Parathyroid adenoma (tissue), 2 donors: ENCODE data around the gene EIF2S2.

ENCODE experiments used
- H2AFZ ChIP-seq: fragments of 300-600 bp; sonication (generic); one replicate; pipeline ENCODE4 v1.7.0; 2017; ENCODE audit warnings: antibody characterized with exemption, mild to moderate bottlenecking
- H3K27ac ChIP-seq: fragments of 300-600 bp; sonication (generic); one replicate; pipeline ENCODE4 v1.7.0; 2017
- H3K27me3 ChIP-seq: fragments of 300-600 bp; sonication (generic); one replicate; pipeline ENCODE4 v1.7.0; 2017; ENCODE audit warnings: low read length; ENCODE audit not compliant: control insufficient read depth, insufficient read depth
- H3K36me3 ChIP-seq: fragments of 300-600 bp; sonication (generic); one replicate; pipeline ENCODE4 v1.7.0; 2017; ENCODE audit warnings: low read length; ENCODE audit not compliant: control insufficient read depth, insufficient read depth
- H3K4me1 ChIP-seq: fragments of 300-600 bp; sonication (generic); one replicate; pipeline ENCODE4 v1.7.0; 2017; ENCODE audit warnings: control low read depth
- H3K4me2 ChIP-seq: fragments of 300-600 bp; sonication (generic); one replicate; pipeline ENCODE4 v1.7.0; 2017; ENCODE audit warnings: low read length
- H3K4me3 ChIP-seq: fragments of 300-600 bp; sonication (generic); one replicate; pipeline ENCODE4 v1.7.0; 2017; ENCODE audit warnings: low read depth, low read length
- H3K79me2 ChIP-seq: fragments of 300-600 bp; sonication (generic); one replicate; pipeline ENCODE4 v1.7.0; 2017; ENCODE audit warnings: control low read depth
- H3K9ac ChIP-seq: fragments of 300-600 bp; sonication (generic); one replicate; pipeline ENCODE4 v1.7.0; 2017; ENCODE audit warnings: mild to moderate bottlenecking
- H3K9me3 ChIP-seq: fragments of 300-600 bp; sonication (generic); one replicate; pipeline ENCODE4 v1.7.0; 2017; ENCODE audit warnings: low read length; ENCODE audit not compliant: control insufficient read depth
- CTCF ChIP-seq: fragments of 300-600 bp; sonication (generic); IDR thresholded peaks from one replicate; pipeline ENCODE4 v1.7.0; 2017; ENCODE audit warnings: antibody characterized with exemption, mild to moderate bottlenecking
- donor health status: primary hyperparathyroidism.

The EIF2S2 gene

GRCh38 chr20:34112600-34113101 lies 608 bp upstream of the EIF2S2 start:
- Histone ChIP-seq H3K4me2 (peak overlapping the region; percentile 76), H3K4me1 (peaks cover 12% of the 10 kb centered on the region), H3K9me3 (no peaks in the 10 kb centered on the region), H3K36me3 (no peaks in the 10 kb centered on the region), H3K9ac (peak overlapping the region; percentile 39), H3K27ac (peak overlapping the region; percentile 94), H3K4me3 (peak overlapping the region; percentile 92), H3K79me2 (peaks cover 29% of the 10 kb centered on the region), H2AFZ (peak overlapping the region; percentile 99), H3K27me3 (no peaks in the 10 kb centered on the region)
- TF ChIP-seq CTCF = no peak

- TF ChIP-seq CTCF = no peak
- peak overlapping the region; percentile 65 for H3K4me2 ChIP-seq
- H3K4me1 ChIP-seq = peaks cover 12% of the 10 kb centered on the region
- peak overlapping the region; percentile 92 for H3K4me3 ChIP-seq
- no peaks in the 10 kb centered on the region for H3K36me3 ChIP-seq
- peak overlapping the region; percentile 99 for H2AFZ ChIP-seq
- H3K79me2 ChIP-seq = peaks cover 41% of the 10 kb centered on the region
- no peaks in the 10 kb centered on the region for H3K27me3 ChIP-seq
- peak overlapping the region; percentile 94 for H3K27ac ChIP-seq
- H3K9me3 ChIP-seq = no peaks in the 10 kb centered on the region
- peak overlapping the region; percentile 92 for H3K9ac ChIP-seq
Measured at GRCh38 chr20:34110745-34111641, 1.1 kb downstream of the EIF2S2 start.

GRCh38 chr20:34110025-34110744 lies 1.9 kb downstream of the EIF2S2 start:
- no peak overlapping the region for H3K27ac ChIP-seq
- peak overlapping the region; percentile 65 for H3K4me2 ChIP-seq
- no peaks in the 10 kb centered on the region for H3K27me3 ChIP-seq
- H2AFZ ChIP-seq = no peak overlapping the region
- peaks cover 41% of the 10 kb centered on the region for H3K79me2 ChIP-seq
- no peak for TF ChIP-seq CTCF
- no peaks in the 10 kb centered on the region for H3K36me3 ChIP-seq
- no peaks in the 10 kb centered on the region for H3K9me3 ChIP-seq
- H3K9ac ChIP-seq = no peak overlapping the region
- H3K4me3 ChIP-seq = no peak overlapping the region
- H3K4me1 ChIP-seq = peaks cover 12% of the 10 kb centered on the region

- TF ChIP-seq CTCF = no peak
- no peak overlapping the region for H2AFZ ChIP-seq
- H3K27ac ChIP-seq = no peak overlapping the region
- H3K27me3 ChIP-seq = no peaks in the 10 kb centered on the region
- H3K36me3 ChIP-seq = no peaks in the 10 kb centered on the region
- H3K4me2 ChIP-seq = no peak overlapping the region
- H3K79me2 ChIP-seq = peaks cover 41% of the 10 kb centered on the region
- H3K9me3 ChIP-seq = no peaks in the 10 kb centered on the region
- no peak overlapping the region for H3K4me3 ChIP-seq
- no peak overlapping the region for H3K9ac ChIP-seq
- peaks cover 12% of the 10 kb centered on the region for H3K4me1 ChIP-seq
Measured at GRCh38 chr20:34109442-34109841, 2.6 kb downstream of the EIF2S2 start.
